Suppressor macrophage treated with lipopolysaccharide for 4 hours (primary cell): ENCODE results near the gene KLK12.

Experiments used
- DNase-seq: peaks from one replicate; pipeline ENCODE4 v3.0.0-alpha.2; 2020

The KLK12 gene

DNA sequence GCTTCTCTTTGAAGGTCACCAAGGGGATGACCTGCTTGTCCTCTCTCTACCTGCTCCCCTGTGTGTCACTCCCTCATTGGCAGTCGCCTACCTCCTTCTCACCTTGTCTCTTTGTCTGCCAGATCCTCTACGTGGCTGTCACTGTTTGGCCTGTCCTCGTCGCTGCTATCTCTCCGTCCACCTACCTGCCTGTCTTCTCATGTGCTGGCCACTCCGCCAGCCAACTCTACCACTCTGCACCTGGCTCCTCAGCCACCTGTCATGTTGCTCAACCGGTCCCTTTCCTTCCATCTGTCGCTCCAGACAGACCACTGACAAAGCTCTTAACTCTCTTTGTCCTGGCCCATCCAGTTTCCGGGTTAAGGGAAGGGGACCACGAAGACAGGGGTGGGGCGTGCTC is at the start of gene KLK12:
Gene KLK12, minus strand, starts transcription at position 299 of the 400 bp plus-strand sequence. CDS start 381 bp downstream, outside the sequence.
- no peak for DNase-seq

DNA sequence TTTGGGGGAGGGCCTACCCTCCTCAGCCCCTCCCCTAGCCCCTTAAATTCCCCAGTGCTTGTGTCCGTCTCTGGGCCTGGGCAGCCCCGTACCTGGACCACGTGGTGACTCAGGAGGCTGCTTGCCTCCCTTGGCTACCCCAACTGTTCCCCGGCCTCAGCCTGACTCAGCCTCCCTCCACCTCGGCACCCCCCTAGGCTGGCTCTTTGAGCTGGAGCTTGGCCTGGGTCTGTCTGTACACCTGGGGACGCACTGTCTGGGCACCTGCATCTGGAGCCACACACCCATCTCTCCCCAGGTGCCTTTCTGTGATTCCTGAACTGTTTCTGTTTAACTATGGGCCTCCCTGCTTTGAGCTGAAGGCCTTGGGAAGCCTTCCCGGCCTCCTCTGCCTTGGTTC is 49.7 kb upstream of the KLK12 start:
- DNase-seq, result no peak

GRCh38 chr19:51083783-51084182 is 49.0 kb upstream of the KLK12 start:
- no peak for DNase-seq

DNA sequence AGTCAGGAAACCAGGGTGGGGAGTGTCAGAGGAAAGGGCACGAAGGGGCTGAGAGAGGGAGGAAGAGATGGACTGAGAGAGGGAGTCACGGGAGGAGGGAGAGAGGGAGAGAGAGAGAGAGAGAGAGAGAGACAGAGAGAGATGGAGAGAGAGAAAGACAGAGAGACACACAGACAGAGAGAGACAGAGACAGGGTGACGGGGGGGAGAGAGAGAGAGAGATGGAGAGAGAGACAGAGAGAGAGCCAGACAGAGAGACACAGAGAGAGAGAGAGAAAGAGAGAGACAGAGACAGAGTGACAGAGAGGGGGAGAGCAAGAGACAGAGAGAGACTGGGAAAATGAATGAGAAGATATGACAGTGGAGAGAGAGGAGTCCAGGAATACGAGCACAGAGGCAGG is 48.4 kb upstream of the KLK12 start:
- no peak for DNase-seq

- no peak for DNase-seq
Observed at GRCh38 chr19:51082611-51083010, 47.8 kb upstream of the KLK12 start, which contains the start of gene KLK14. TSS of gene KLK14 (minus strand) at chr19:51082887. CDS start at chr19:51082614, 273 bp downstream.

DNA sequence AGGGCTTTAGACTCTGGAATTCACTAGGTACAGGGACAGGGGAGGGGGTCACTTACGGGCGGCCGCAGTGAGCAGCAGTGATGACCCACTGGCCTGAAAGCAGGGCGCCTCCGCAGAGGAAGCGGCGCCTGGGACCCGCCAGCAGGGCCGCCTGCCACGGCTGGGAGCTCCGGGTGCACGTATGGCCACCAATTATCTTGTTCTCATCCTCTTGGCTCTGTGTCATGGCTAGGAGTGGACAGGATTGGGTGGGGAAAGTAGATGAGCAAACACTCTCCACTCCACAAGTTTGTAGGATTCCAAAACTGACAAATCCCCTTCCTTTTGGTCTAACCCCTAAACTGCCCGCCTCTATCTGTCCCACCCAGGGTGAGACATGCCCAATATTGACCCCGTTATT is 46.7 kb upstream of the KLK12 start:
- DNase-seq, result no peak

DNA sequence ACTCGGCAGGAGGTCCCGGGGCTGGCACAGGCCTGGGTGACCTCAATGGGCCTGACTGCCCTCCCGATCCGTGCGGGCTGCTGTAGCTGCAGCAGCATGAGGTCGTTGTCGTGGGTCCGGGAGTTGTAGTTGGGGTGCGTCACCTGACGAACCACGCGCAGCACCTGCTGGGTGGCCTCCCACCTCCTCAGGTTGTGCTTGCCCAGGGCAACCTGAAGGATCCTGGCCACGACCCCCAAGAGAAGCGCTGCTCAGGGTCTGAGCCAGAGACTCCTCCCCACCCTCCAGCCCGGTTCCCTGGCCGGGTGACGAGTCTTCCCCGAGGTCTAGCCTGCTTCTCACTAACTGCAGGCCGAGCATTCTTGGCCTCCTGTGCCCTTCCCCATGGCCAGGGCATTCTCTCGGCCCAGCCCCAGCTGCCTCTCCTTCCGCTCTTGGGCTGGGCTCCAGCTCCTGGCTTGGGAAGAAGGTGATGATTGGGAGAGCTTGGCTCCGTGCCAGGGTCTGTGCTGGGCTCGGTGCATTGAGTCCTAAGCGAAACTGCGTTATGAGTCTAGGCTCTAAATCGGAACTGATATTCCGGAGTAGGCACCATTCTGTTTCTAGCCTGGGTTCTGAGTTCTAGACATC is 44.8 kb upstream of the KLK12 start:
- DNase-seq, result no peak

DNA sequence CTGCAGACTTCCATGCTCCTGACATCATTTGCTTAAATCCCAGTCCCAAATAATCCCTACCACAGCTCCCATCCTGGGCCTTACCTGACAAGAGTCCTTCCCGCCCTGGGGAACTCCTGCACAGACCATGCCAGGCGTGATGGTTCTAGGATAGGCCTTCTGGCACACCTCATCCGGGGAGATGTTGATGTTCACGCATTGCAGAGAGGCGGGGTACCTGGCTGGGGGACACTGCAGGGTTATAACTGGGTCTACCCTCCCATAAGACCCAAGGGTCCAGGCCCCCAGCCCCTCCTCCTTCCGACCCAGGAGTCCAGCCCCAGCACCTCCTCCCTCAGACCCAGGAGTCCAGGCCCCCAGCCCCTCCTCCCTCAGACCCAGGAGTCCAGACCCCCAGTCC is 43.9 kb upstream of the KLK12 start:
- no peak for DNase-seq

DNA sequence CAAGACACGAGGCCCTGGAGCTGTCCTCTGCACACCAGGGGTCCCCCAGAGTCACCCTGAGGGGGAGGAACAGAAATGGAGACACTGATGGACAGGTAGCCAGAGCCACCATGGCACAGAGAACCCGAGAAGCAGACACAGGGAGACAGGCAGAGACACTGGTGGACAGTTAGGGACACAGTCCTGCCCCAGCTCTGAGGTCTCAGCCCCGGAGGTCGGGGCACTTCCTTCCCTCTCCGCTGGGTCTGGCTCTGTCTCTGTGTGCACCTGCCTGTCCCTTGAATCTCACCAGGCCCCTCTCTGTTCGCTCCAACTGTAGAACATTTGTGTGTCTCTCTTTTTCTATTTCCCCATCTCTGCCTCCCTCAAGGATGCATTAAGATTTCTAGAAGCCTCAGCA is 43.3 kb upstream of the KLK12 start:
- DNase-seq, result no peak

GRCh38 chr19:51076631-51077213 is 41.9 kb upstream of the KLK12 start:
- no peak for DNase-seq

DNA sequence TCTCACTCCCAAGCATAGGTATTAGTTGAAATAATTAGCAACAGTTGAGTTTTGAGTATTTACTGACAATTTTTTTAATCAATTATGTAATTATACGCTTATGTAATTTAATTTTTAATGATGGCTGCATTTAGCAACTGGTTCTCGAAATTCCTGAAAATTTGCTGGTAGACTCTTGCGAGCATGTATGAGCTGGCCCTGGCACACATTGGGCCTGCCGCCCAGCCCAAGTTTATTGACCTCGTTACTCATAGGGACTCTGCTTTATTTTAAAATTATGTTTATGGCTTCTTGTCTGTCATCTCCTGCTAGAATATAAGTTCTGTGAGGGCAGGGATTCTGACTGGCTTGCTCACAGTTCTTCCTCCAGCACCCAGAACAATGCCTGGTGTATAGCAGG is 41.2 kb upstream of the KLK12 start:
- no peak for DNase-seq

- DNase-seq, result no peak
Observed at GRCh38 chr19:51071095-51071405, 36.2 kb upstream of the KLK12 start.

DNA sequence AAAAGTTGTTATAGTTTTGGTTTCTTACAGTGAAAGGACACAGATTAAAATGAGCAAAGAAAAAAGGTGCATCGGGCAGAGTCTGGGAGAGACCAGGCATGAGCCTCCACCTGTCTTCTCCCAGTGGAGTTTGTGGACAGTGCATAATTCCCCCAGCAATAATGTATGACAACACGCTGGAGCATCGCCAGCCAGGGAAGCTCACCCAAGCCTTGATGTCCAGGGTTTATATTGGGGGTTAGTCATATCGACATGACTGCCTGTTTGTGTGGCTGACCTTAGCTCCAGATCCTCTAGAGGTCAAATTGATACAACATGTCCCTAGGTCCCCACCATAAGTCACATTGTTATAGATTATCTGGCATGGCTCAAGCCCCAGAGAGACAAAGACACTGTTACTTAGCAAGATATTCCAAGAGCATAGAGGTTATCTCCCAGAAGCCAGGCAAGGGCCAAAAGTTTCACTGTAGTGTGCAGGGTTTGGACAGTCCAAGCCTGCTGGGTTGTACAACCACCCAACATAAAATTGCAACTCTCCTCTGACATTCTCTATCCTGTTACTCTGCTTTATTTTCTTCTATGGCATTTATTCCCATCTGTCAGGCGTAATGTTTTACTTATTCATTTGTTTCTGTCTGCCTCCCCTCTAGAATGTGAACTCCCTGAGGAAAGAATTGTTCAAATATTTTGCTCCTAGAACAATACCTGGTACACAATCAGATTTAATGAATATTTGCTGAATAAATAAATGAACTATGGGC is 35.7 kb upstream of the KLK12 start:
- no peak for DNase-seq

GRCh38 chr19:51066393-51067186 is 31.8 kb upstream of the KLK12 start:
- DNase-seq, result no peak

- DNase-seq, result no peak
Observed at GRCh38 chr19:51065221-51065960, 30.6 kb upstream of the KLK12 start.

GRCh38 chr19:51064534-51065220 is 29.9 kb upstream of the KLK12 start, which contains the start of gene KLK13:
TSS of gene KLK13 (minus strand) at chr19:51065092. CDS start at chr19:51065067, 25 bp downstream.
- DNase-seq, result peak; percentile 6

GRCh38 chr19:51063664-51064063 is 28.9 kb upstream of the KLK12 start:
- no peak for DNase-seq

GRCh38 chr19:51060973-51061372 is 26.2 kb upstream of the KLK12 start:
- DNase-seq, result no peak

DNA sequence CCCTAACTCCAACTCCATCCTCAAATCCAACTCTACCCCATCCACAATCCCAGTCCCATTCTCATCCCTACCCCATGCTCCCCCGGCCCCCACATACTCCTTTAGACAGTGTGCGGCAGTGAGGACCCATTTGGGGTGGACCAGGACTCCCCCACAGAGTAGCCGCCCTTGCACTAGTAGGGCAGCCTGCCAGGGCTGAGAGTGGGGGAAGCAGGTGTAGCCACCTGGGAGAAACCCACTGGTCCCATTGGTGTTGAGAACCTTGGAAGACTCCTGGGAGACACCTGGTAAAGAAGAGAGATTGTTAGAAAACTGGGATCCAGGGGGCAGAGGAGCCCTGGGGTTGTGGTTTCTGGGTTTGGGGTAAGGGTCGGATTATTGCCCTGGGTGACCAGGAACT is 25.5 kb upstream of the KLK12 start:
- no peak for DNase-seq

- no peak for DNase-seq
Observed at GRCh38 chr19:51059715-51060114, 24.9 kb upstream of the KLK12 start.

- no peak for DNase-seq
Observed at GRCh38 chr19:51055866-51056265, 21.1 kb upstream of the KLK12 start.

DNA sequence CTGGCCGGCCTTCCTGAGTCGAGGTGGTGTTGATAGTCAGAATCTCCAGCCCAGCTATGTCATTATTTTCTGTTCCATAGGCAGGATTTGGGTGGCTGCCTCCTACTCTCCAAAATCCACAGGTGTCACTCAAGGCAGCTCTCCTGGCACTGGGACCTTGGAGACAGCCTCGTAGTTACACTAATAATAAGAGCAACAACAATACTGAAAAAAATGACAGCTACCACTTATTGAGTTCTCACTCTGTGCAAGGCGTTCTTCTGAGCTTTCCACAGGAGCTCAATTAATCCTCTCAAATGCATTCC is 12.2 kb upstream of the KLK12 start:
- DNase-seq, result no peak
